Measurements from ENCODE around the gene NAXD.
"Not testable (repeated sequence)": the region's sequence is repeated elsewhere in the genome, so short reads cannot be mapped to it uniquely, and the experiment has no call there.

NAXD gene

DNA sequence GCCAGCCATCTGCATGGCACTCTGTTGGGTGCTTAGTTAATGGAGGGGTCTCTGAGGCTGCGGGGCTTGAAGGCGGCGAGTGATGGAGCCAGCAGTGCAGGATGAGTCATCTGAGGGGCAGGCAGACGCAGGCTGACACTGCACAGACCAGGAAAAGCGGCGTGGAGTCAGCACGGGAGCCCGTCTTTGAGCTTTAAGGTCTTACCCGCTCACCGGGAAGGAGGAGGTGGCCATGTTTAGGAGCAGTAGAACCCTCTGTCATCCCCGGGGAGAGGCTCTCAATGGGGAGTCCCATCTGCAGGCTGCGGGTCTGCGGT lies 13.1 kb downstream of the NAXD start:
- TF ChIP-seq ZNF274 (IDR thresholded peaks at IDR 0.05; ENCODE audit: low read depth, low read length) = no peak
- H3K4me3 ChIP-seq (ENCODE audit: low read length) = no peak overlapping the region

DNA sequence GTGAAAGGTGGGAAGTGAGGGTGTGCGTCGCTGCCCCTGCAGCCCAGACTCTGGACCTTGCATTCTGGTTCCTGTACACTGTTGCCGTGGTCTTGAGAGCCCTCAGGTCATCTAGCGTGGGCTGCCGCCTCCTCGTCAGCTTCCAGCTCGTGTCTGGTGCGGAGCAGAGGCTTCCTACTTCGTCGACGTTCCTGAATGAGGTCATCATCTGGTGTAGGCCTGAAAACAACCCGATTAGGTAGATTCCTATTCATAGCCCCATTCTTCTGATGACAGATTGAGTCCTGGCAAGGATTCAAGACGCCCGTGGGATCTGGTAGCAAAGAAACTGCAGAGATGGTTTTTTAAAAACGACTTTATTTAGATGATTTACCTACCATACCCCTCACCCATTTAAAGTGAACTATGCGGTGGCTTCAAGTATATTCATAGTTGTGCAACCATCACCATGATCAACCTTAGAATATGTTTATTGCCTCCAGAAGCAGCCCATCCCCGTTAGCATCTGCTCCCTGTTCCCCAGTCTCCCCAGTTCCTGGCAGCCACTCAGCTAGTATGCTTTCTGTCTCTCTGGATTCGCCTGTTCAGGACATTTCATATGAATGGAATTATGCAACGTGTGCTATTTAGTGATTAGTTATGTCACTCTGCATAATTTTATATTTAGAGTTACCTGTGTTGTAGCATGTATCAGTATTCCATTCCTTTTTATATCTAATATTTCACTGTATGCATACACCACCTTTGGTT lies 13.8 kb downstream of the NAXD start:
- no peak for TF ChIP-seq ZNF274 (IDR thresholded peaks at IDR 0.05; ENCODE audit: low read depth, low read length)
- no peak overlapping the region for H3K4me3 ChIP-seq (ENCODE audit: low read length)

DNA sequence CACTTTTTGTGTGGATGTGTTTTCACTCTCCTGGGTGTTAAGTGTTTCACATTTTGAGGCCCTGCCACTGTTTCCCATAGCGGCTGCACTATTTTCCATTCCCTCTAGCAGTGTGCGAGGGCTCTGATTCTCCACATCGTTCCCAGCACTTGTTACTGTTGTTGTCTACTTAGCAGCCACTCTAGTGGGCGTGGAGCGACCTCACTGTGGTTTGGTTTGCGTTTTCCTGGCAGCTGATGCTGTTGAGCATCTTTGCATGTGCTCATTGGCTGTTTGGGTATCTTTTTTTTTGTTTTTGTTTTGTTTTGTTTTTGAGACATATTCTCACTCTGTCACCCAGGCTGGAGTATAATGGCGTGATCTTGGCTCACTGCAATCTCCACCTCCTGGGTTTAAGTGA lies 14.4 kb downstream of the NAXD start:
- no peak for TF ChIP-seq ZNF274 (IDR thresholded peaks at IDR 0.05; ENCODE audit: low read depth, low read length)
- no peak overlapping the region for H3K4me3 ChIP-seq (ENCODE audit: low read length)

DNA sequence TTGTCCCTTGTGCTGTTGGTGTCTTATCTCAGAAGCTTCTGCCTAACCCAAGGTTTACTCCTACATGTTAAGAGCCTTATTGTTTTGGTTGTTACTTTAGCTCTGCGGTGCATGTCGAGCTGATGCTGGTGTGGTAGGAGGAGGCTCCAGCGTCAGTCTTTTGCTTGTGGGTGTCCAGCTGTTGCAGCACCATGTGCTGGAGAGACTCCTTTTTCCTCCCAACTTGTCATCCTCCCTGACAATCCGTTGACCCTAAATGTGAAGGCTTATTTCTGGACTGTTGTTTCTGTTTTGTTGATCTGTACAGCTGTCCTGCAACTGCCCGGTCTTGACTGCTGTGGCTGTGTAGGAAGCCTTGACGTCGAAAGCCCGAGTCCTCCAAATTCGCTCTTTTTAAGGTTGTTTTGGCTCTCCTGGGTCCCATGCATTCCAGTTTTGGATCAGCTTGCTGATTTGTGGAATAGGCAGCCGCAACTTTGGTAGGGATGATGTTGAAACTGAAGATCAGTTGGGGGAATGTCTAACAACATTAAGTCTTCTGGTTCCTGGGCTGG lies 15.3 kb downstream of the NAXD start:
- H3K4me3 ChIP-seq (ENCODE audit: low read length) = no peak overlapping the region
- TF ChIP-seq ZNF274 (IDR thresholded peaks at IDR 0.05; ENCODE audit: low read depth, low read length) = no peak

DNA sequence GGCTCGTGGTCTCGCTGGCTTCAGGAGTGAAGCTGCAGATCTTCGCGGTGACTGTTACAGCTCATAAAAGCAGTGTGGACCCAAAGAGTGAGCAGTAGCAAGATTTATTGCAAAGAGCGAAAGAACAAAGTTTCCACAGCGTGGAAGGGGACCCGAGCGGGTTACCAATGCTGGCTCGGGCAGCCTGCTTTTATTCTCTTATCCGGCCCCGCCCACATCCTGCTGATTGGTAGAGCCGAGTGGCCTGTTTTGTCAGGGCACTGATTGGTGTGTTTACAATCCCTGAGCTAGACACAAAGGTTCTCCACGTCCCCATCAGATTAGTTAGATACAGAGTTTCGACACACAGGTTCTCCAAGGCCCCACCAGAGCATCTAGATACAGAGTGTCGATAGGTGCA lies 16.9 kb downstream of the NAXD start:
- not testable (repeated sequence) for H3K4me3 ChIP-seq (ENCODE audit: low read length)

DNA sequence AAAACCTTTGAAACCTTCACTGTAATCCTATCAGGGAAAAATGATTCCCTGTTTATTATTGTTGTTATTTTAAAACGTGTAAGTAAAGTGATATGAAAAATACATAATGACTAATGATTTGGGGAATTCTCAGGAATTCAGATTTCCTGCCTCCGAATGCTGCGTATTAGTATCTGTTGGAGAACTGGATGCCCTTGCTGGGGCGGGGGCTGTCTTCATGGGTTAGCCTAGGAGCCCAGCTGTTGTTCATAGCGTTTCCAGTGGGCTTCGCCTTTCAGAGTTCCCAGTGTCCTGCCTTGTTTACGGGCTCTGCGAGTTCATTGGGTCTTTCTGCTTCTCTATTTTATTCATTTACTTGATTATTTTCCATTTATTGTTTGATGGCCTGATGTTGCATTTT lies 18.4 kb downstream of the NAXD start:
- TF ChIP-seq ZNF274 (IDR thresholded peaks at IDR 0.05; ENCODE audit: low read depth, low read length) = no peak
- no peak overlapping the region for H3K4me3 ChIP-seq (ENCODE audit: low read length)

DNA sequence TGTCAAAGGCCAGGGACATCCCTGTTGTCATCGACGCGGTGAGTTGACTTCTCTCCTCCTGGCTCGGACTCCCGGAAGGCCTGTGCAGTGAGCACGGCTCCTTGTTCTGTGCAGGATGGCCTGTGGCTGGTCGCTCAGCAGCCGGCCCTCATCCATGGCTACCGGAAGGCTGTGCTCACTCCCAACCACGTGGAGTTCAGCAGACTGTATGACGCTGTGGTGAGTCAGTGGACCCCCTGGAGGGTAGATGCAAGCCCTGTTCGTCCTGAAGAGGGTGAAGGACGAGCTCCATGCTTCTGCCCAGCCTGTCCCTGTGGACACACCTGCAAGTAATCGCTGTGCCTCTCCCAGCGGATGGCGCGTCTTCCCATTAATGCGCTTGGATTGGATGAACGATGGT lies 19.2 kb downstream of the NAXD start:
- no peak for TF ChIP-seq ZNF274 (IDR thresholded peaks at IDR 0.05; ENCODE audit: low read depth, low read length)
- no peak overlapping the region for H3K4me3 ChIP-seq (ENCODE audit: low read length)

DNA sequence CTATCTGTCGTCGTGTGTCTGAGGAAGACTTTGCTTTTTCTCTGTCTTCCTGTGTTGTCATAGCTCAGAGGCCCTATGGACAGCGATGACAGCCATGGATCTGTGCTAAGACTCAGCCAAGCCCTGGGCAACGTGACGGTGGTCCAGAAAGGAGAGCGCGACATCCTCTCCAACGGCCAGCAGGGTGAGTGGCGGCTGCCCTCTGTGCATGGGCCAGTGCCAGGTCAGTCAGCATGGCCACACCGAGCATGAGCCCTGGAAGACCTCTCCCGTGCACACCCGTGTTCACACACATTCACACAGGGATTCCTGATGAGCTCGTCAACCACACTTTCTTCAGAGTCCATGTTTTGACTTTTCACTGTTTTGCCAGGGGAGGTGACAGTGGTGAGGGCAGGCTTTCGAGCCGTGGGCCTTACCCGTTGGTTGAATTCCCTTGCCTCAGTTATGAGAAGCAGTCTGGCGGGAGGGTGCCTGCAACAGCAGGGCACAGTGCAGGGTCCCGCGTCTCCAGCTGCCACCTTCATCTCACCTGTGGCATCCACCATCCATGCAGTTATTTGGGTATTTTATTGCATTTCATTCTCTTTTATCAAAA lies 20.2 kb downstream of the NAXD start:
- H3K4me3 ChIP-seq (ENCODE audit: low read length) = no peak overlapping the region
- no peak for TF ChIP-seq ZNF274 (IDR thresholded peaks at IDR 0.05; ENCODE audit: low read depth, low read length)

DNA sequence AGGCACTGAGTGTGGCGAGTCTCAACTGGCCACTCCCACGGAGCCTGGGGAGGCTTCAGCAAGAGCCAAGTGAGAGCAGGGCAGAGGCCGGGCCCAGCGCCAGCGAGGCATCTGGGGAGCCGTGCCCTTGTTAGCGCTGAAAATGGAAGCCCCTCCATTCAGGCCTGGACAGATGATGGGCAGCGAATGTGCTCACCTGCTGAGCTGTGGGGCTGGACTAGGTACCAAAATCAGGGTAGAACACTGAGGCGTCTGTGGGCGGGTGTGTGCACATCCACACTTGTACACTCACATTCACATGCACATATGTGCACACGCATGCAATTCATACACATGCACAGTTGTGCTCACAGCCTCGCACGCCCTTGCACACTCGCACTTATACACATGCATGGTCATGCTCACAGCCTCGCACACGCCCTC lies 20.7 kb downstream of the NAXD start:
- TF ChIP-seq ZNF274 (IDR thresholded peaks at IDR 0.05; ENCODE audit: low read depth, low read length) = no peak
- no peak overlapping the region for H3K4me3 ChIP-seq (ENCODE audit: low read length)

DNA sequence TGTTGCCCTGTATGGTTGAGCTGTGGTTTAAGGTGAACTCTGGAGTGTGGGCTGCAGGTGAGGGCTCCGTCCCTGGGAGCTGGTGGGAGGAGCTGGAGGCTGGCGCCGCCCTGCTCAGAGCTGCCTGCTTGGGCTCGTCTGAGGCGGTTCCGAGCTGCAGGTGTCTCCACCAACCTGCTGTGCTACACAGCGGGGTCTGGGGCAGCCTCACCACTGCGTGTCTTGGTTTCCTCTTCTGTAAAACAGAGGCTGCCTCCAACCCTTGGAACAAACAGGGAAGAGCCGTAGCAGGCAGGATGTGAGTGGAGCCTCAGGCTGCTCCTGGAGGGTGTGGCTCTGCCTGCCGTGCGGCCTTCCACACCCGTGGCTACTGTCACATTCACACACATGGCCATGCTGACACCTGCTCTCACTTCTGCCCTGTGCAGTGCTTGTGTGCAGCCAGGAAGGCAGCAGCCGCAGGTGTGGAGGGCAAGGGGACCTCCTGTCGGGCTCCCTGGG lies 21.4 kb downstream of the NAXD start:
- no peak overlapping the region for H3K4me3 ChIP-seq (ENCODE audit: low read length)
- no peak for TF ChIP-seq ZNF274 (IDR thresholded peaks at IDR 0.05; ENCODE audit: low read depth, low read length)

DNA sequence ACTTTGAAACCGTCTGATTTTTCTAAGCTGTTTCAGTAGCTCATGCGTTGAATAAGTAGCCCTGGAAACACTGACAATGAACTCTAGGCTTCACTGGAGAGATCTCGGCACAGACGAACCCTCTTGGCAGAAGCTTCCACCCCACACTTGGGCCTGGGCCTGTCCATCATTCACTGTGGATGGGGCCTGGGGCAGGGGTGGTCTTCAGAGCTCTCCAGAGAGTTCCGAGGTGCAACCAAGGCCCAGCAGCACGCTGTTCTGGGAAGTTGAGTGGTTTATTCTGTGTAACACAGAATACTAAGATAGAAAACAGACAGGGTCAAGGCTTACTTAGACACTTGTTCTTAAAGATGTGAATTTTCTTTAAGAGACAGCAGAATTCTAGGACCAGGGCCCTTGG lies 21.9 kb downstream of the NAXD start:
- H3K4me3 ChIP-seq (ENCODE audit: low read length) = no peak overlapping the region
- TF ChIP-seq ZNF274 (IDR thresholded peaks at IDR 0.05; ENCODE audit: low read depth, low read length) = no peak

DNA sequence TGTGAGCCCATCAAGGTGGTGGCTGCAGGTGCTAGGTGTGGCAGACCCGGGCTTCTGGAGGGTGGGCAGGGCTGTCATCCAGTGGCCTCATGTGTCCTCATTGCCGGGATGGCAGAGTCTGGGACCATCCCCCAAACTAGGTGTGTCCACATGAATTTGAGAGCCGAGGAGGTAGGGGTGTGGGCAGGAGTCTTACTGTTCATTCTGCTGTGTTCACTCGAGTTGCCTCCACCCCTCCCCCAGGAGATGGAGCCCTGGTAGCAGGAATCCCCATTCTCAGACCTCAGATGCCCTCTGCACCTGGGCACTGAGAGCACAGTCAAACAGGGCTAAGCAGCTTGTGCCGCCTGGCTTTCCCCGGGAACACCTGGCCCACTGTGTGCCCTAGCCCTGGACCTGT lies 22.4 kb downstream of the NAXD start:
- no peak for TF ChIP-seq ZNF274 (IDR thresholded peaks at IDR 0.05; ENCODE audit: low read depth, low read length)
- H3K4me3 ChIP-seq (ENCODE audit: low read length) = no peak overlapping the region

DNA sequence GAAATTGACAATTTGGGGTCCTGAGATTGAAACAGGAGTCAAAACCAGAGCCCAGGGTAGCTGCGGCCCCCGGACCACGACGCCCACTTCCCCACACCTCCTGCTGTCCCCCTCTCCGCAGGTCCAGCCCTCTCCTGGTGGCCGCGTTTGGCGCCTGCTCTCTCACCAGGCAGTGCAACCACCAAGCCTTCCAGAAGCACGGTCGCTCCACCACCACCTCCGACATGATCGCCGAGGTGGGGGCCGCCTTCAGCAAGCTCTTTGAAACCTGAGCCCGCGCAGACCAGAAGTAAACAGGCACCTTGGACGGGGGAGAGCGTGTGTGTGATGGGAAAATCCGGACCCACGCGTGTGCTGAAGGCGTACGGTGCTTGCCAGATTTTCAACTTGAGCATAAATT lies 22.9 kb downstream of the NAXD start:
- TF ChIP-seq ZNF274 (IDR thresholded peaks at IDR 0.05; ENCODE audit: low read depth, low read length) = no peak
- H3K4me3 ChIP-seq (ENCODE audit: low read length) = no peak overlapping the region

DNA sequence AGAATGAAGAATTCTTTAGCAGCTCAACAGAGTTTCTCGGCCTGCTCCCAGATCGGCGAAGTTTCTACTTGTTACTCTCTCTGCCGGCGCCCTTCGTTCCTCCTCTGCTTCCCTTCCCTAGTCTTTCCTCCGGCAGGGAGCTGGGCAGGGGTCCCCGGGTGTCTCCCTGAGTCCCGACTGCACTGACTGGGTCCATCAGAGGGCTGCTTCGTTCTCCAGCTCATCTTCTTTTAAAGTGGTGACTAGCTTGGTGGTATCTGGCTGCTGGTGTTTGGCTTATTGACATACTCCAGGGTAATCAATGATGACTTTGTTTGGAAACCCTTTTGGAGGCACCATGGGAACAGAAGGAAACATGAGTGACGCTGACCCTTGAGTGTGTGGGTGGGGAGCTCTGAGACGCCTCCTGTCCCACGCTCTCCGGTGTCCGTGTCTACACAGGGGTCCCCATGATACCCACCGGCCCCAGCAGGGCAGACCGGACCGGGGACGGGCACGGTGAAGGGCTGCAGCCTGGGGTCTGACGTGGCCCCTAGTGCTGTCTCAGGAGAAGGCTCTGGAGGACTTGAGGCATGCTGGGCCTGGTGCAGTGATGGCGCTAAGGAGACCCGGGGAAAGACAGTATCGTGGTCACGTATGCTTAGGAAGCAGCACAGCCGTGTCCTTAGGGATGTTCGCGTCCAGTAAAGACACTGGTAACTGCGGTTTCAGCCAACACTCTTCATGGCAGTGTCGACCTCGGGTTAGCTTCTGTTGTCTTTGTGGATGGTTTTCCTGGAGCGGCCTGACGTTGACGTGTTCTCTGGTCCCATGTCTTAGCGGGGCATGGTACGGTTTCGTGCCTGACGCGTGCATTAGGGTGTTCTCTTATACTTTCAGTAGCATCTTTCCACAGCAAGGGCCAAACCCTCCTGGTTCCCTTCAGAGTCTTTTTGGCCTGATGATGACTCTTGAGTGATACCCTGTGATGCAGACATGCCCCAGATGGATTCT lies 23.8 kb downstream of the NAXD start:
- TF ChIP-seq ZNF274 (IDR thresholded peaks at IDR 0.05; ENCODE audit: low read depth, low read length) = no peak
- no peak overlapping the region for H3K4me3 ChIP-seq (ENCODE audit: low read length)

All from GM08714 (cell line).